Caki2 (cell line): ENCODE data around the gene GIPC1. TPM values are rescaled to one million over a fixed set of nuclear protein-coding genes. Genes with fewer than 3 reads are reported as not detected.

ENCODE experiments used
- DNase-seq: peaks from one replicate; pipeline ENCODE4 v3.0.0-alpha.2; 2015; ENCODE audit warnings: low read depth
- in situ Hi-C: cut with HindIII; loops from 2 replicates; pipeline ENCODE4 v1.10.0; 2016; ENCODE audit warnings: low sequenced_read_pairs, low pct_unique_long_range_greater_than_20kb, mixed read lengths
- total RNA-seq: library from RNA; depleted of rRNA; stranded (reverse); fragments of >200 nt; shearing (Covaris generic); gene quantifications from 2 replicates; pipeline ENCODE4 v1.2.3, GENCODE V29; 2014; ENCODE audit warnings: low replicate concordance; rRNA removed

GIPC1 gene
- total RNA-seq, 1 experiment from 2014 or later, result 340 TPM

DNA sequence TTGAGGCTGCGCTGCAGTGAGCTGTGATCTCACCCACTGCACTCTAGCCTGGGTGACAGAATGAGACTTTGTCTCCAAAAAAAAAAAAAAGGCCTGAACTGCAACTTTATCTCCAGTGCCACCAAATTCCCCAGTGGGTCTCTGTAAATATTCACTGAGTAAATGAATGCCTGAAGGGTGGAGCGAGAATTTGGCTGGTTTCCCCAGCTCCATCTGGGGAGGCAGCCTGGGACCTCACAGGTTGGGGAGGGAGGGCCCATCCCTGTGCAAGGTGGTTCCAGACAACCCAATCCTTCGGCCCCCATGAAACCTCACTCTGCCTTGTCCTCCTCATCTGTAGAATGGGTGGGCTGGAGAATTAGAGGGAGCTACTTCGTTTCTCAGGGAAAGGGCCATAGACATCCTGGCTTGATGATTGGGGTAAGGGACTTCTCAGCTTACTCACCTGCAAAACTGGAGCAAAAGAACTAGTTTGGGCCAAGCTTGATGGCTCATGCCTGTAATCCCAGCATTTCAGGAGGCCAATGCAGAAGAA, 67.0 kb downstream of the GIPC1 start:
- in situ Hi-C loops, result no loop called here
- DNase-seq, result no peak

Other genes starting within 250 kb of the GIPC1 start
- gene ADGRE5, start 114.7 kb downstream of the GIPC1 start, total RNA-seq, result 80.1 and 111 TPM in 2 replicates
- gene DDX39A, start 76.8 kb downstream of the GIPC1 start, total RNA-seq, result 165 and 194 TPM in 2 replicates
- gene PKN1, start 62.8 kb downstream of the GIPC1 start, total RNA-seq, result 198 and 223 TPM in 2 replicates
- 0.24 TPM in 1 of 2 replicates, not detected in the other for gene PTGER1, start 20.8 kb downstream of the GIPC1 start, total RNA-seq
- 160 and 173 TPM in 2 replicates for gene DNAJB1, start 22.3 kb upstream of the GIPC1 start, total RNA-seq
- gene TECR, start 33.5 kb upstream of the GIPC1 start, total RNA-seq, result 169 and 181 TPM in 2 replicates
- 350 and 590 TPM in 2 replicates for gene NDUFB7, start 75.9 kb upstream of the GIPC1 start, total RNA-seq
- not detected in 2 replicates for gene CLEC17A, start 87.0 kb upstream of the GIPC1 start, total RNA-seq
- gene ADGRE3, start 178.7 kb upstream of the GIPC1 start, total RNA-seq, result not detected in 2 replicates
- 0.84 and 2.3 TPM in 2 replicates for gene ZNF333, start 193.9 kb upstream of the GIPC1 start, total RNA-seq